GM19025 (cell line): ENCODE results near the gene RAD50.
A peak's percentile ranks its signal among the peaks of the same experiment; 100 is the strongest.
"Not testable (repeated sequence)": the region's sequence is repeated elsewhere in the genome, so short reads cannot be mapped to it uniquely, and the experiment has no call there.

ENCODE experiments used
- ATAC-seq: cut with Tn5 transposase; IDR thresholded peaks from one replicate; pipeline ENCODE4 v1.9.1; 2021; ENCODE audit warnings: mild to moderate bottlenecking, low read depth, moderate library complexity; ENCODE audit not compliant: unreplicated experiment

The RAD50 gene

GRCh38 chr5:132556763-132557477, at the start of gene RAD50:
Gene RAD50 (plus strand): TSS chr5:132556977. CDS start chr5:132557325, 348 bp downstream.
- peak; percentile 98 for ATAC-seq

DNA sequence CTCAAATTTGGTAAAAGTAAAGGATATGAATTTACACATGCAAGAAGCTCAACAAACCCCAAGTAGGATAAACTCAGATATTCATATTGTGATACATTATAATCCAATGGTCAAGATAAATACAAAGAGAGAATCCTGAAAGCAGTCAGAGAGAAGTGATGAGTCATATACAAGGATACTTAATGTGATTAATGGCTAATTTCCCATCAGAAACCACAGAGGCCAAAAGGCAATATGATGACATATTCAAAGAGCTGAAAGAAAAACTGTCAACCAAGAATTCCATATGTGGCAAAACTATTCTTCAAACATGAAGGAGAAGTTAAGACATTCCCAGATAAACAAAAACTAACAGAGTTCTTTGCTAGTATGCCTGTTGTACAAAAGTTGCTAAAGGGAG, 46.7 kb upstream of the RAD50 start:
- no peak for ATAC-seq

GRCh38 chr5:132513618-132514336, 43.0 kb upstream of the RAD50 start:
- ATAC-seq = not testable (repeated sequence)

DNA sequence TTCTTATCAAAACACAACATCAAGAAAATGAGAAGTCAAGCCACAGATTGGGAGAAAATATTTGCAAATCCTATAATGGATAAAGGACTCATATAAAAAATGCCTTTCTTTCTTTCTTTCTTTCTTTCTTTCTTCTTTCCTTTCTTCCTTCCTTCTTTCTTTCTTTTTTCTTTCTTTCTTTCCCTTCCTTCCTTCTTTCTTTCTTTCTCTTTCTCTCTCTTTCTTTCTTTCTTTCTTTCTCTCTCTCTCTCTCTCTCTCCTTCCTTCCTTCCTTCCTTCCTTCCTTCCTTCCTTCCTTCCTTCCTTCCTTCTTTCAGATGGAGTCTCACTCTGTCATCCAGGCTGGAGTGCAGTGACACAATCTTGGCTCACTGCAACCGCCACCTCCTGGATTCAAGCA, 34.7 kb upstream of the RAD50 start:
- not testable (repeated sequence) for ATAC-seq

DNA sequence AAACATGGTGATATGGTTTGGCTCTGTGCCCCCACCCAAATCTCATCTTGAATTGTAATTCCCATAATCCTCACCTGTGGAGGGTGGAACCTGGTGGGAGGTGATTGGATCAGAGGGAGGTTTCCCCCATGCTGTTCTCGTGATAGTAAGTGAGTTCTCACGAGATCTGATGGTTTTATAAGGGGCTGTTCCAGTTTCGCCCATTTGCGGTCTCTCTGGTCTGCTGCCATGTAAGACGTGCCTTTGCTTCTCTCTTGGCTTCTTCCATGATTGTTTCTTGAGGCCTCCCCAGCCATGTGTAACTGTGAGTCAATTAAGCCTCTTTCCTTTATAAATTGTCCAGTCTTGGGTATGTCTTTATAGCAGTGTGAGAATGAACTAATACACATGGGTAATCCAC, 31.9 kb upstream of the RAD50 start:
- not testable (repeated sequence) for ATAC-seq

- ATAC-seq = peak; percentile 66
Measured at GRCh38 chr5:132525299-132525724, 31.5 kb upstream of the RAD50 start.

- ATAC-seq = no peak
Measured at GRCh38 chr5:132526290-132526973, 30.3 kb upstream of the RAD50 start.

DNA sequence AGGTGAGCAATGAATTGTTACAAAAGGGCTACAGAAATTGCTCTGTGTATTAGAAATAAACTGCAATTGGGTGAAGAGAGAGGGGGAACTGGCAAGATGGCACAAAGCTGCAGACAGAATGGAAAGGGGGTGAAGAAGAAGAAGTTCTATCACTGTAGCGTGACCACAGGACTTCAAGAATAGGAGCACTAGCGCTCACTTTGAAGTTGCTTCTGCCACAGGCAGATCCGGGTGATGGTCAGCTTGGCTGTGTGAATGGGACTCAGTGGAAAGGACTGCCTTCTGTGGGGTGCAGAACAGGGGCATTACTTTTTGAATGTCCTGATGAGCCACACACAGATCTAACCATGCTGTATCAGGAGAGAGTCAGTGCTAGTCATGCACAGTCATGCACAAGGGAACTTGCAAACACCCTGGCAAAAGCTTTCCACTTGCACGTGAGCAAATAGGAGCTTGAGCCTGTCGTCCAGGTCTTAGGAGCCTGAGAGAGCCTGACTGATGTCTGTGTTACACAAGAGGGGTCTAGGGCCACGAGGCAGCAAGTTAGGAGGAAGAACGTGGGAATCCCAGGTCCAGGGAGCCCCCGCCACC, 29.7 kb upstream of the RAD50 start:
- ATAC-seq = no peak

GRCh38 chr5:132528021-132528420, 28.8 kb upstream of the RAD50 start:
- no peak for ATAC-seq

DNA sequence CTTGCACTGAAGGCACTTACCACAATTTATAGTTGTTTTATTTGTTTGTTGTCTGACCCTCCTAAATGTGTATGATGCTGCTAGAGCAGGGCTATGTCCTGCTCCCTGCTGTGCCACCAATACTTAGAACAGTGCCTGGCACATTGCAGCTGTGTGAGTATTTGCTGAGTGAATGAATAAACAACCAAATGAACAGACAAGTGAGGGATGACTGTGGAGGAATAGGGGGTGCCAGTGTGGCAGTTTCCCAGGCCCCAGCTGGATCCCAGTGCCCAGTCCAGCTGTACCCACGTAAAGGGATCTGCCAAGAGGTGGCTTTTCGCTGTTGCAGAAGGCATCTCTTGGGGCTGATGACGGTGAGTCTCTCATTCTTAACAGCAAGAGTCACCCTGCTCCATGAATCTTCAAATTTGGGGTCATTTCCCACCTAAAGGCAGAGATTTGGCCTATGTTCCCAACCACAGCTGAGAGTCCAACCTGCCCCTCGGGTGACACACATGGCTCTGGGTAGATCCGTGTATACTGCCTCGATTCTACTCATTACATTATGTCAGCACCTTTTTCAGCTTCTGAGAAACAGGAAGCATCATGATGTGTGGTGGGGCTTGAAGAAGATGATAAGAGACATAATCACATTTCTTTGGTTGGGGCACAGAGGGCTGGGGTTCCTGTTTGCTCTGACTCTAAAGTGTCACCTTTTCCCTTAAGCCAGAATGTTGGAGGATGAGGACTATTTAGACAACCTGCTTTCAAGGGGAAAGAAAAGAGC, 27.7 kb upstream of the RAD50 start:
- no peak for ATAC-seq

DNA sequence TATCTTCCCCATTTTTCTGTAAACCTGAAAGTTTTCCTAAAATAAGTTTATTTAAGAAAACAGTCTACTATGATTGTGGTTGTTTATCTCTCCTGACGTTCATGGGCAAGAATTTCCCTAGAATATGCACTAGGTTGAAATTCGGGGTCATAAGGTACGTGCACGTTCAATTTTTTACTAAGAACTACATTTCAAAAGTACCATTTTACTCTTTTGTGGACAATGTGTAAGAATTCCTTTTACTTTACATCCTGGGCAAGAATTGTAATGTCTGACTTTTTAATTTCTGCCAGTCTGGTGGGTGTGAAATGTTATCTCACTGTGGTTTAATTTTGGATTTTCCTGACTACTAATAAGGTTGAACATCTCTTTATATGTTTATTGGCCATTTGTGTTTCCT, 25.8 kb upstream of the RAD50 start:
- no peak for ATAC-seq

DNA sequence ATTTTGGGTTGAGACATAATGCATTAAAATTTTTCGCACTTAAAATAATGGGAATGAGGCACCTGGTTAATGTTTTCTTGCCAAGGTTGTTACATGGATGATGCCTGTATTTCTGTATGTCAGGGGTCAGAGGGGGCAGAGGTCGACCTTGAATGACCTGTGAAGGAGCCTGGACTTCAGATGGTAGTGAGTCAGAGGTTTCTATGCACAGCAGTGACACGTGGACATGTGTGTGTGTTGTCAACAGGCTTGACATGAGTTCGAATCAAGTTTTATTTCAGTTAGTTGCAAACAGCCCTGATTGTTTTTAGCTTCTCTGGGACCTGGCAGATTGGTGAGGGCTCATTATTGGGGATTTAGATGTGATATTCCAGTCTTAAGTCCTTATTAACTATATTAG, 17.1 kb upstream of the RAD50 start:
- no peak for ATAC-seq

DNA sequence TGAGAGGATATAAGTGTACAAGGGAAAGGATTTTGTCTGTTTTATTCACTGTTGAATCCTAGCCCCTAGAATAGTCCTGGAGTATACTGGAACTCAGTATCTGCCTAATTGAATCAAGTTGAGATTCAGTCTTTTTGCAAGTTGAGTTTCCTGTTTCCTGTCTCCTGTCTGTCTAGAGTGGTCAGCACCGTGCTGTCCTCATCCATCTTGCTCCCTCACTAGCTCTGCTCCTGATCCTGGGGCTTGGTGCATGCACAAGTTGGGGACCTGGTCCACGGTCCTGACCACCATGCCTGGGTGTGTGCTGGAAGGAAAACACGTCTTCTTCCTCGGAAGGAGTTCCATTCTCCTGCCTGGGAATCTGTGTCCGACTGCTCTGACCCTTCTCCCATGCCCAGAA, 16.6 kb upstream of the RAD50 start:
- ATAC-seq = no peak

GRCh38 chr5:132540764-132541163, 16.0 kb upstream of the RAD50 start:
- no peak for ATAC-seq

DNA sequence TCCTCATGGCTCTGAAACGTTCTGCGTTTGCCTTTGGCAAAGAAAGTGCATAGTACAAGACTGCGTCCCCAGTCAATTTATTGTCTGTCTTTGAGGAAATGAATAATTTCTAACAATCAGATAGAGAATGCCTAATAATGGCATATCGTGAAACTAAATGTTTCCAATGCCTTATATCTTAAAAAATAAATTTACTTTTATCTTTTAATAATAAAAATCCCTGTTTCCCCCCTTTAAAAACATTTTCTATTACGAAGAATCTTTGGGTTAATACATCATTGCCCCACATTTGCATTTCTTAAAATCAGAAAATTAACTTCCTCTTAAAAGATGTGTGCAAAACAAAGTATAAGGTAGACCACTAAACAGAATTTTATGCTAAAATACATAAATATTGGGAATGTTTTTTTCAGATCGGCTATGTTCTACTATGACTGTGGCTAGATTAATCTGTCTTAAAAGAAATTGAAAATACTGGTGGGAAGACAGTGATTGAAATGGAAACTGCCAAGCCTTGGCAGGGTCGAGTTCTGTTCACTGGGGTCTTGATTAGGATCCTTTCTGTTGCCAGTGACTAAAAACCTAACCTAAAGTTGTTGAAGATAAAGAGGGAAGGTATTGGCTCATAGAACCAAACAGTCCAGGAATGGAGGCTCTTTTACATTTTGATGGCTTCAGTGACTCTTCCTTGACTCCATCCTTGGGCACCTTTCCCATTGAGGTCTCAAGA, 13.1 kb upstream of the RAD50 start, which contains the start of gene IL5:
Gene IL5, minus strand, starts transcription at position 51 of the 730 bp plus-strand sequence. Its CDS starts 44 bp downstream, at position 7.
- ATAC-seq = no peak

- ATAC-seq = no peak
Measured at GRCh38 chr5:132546108-132546507, 10.7 kb upstream of the RAD50 start.

- ATAC-seq = no peak
Measured at GRCh38 chr5:132547269-132547668, 9.5 kb upstream of the RAD50 start.

GRCh38 chr5:132548834-132549233, 7.9 kb upstream of the RAD50 start:
- not testable (repeated sequence) for ATAC-seq

DNA sequence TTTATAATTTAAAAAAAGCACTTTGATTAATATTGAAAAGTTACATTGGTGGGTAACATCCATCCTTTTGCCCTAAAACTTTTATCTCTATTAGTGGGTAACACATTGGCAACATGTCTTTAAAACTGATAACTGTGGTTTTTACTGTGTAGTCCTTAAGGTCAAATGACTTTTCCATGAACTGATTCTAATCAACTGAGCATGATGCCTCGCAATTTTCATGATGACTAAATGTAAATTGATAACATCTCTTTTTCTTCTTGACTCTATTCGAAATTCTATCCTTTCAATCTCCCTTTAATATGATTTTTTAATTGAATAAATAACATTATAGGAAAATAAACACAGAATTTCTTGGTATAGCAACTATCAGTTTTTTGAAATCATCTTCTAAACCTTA, 7.2 kb upstream of the RAD50 start:
- no peak for ATAC-seq
